22Rv1 (cell line): ENCODE results near the gene MTCL1.
"Not testable (repeated sequence)": the region's sequence is repeated elsewhere in the genome, so short reads cannot be mapped to it uniquely, and the experiment has no call there.

ENCODE experiments used
- H3K27ac ChIP-seq: fragments of 450-650 bp; 2 replicates; pipeline ENCODE4 v1.5.1; 2017
- CTCF ChIP-seq: fragments of 450-650 bp; IDR thresholded peaks from 2 replicates; pipeline ENCODE4 v1.5.1; 2017; ENCODE audit warnings: mild to moderate bottlenecking
- ZFX ChIP-seq: fragments of 450-650 bp; IDR thresholded peaks from 2 replicates; pipeline ENCODE4 v1.6.1; 2017; ENCODE audit warnings: antibody characterized with exemption, borderline replicate concordance

Gene MTCL1

DNA sequence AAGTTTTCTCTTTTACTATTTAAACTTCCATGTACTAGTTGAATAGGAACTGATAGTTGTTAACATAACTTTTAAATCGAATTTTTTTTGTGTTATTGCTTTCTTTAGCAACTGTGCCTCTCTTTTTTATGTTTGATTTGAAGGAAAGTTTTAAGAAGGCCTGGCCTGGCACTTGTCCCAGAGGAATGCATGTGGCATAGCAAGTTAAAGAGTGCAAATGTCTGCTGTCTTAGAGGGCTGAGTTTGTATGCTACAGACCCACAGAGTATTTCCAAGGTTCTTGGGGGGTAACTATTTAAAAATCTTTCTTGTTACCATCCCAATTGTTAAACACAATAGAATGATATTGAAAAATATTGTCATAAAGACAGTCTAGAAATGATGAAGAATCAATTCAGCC is 47.0 kb downstream of the MTCL1 start:
- TF ChIP-seq CTCF (no peak), ZFX (no peak)
- no peak overlapping the region for H3K27ac ChIP-seq

DNA sequence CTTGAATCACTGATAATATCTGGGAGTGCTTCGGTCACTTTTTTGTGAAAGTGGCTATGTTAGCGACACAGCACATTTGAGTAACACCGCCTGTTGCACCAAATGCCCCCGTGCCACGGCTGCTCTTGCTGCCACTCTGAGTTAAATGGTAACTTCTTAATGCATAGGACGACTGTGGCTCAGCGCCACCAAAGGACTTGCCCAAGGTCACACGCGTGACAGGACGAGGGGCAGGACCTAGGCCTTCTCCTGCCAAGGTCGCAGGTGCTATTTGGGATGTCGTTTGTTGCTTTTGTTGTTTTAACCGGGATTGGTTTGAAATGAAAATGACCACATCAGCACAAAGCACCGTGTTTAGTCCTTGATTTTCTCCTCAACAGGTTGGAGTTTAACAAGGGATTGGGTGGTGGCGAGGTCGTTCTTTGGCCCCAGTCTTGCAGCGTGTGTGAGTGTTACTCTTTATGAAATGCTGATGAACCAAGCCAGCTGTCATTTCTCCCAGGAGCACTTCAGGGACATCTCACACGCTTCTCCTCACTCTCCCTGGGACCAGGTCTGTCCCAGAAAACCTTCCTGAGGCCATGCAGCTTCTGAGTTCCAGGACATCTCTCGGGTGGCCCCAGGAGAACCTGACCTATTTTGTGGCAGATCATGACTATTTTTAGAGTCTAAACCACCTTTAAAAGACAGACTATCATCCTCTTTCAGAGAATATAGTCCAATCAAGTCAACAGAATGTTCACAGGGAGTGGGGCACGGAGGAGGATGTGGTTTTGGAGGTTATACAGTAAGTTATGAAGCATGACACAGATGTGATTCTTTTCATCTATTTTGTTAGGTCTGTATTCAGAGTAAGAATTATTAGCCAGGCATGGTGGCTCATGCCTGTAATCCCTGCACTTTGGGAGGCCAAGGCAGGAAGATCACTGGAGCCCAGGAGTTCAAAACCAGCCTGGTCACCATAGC is 49.9 kb downstream of the MTCL1 start:
- no peak for TF ChIP-seq CTCF
- no peak for TF ChIP-seq ZFX
- no peak overlapping the region for H3K27ac ChIP-seq

DNA sequence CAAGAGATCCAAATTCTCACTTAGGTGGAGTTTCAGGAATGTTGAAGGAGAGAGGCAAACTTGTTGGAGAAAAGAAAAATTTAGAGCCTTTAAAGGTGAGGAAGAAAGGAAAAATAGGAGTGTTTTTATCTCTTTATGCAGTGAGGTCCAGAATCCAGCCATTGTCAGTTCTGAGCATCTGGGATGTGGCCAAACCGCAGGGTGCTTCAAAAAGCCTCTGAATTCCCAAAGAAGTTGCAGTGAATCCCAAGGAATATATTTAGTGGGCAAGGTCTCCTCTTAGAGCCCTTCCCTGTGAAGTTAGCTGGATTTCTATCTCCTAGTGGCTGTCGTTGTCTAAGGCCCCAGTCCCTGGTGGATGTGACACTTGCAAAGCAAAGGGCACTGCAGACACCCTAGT is 51.2 kb downstream of the MTCL1 start:
- H3K27ac ChIP-seq: no peak overlapping the region

GRCh38 chr18:8757396-8757997 is 52.1 kb downstream of the MTCL1 start:
- no peak overlapping the region for H3K27ac ChIP-seq
- TF ChIP-seq ZFX: no peak
- TF ChIP-seq CTCF: no peak

More for the DNA sequence above, 51.2 kb downstream of the MTCL1 start:
- no peak for TF ChIP-seq ZFX
- TF ChIP-seq CTCF: no peak

- TF ChIP-seq CTCF: no peak
- no peak for TF ChIP-seq ZFX
- H3K27ac ChIP-seq: no peak overlapping the region
These were observed 53.1 kb downstream of the MTCL1 start for GRCh38 chr18:8758466-8758865.

DNA sequence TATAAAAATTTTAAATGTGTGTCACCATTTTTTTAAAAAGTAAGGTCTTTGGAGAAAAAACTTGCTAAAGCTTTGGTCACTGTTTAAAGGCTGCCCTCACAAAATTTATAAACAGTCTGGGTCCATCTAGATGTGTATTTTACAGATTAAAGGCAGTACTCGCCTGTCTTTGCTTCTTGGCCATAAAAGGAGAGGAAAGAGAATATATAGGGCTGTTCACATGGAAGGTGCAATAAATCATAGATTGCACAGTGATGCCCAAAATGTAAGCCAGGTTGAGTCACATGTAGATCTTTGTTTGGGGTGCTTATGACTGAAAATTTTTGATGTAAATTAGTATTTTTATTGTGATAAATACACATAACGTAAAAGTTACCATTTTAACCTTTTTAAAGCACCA is 55.6 kb downstream of the MTCL1 start:
- H3K27ac ChIP-seq: no peak overlapping the region
- no peak for TF ChIP-seq ZFX
- no peak for TF ChIP-seq CTCF

DNA sequence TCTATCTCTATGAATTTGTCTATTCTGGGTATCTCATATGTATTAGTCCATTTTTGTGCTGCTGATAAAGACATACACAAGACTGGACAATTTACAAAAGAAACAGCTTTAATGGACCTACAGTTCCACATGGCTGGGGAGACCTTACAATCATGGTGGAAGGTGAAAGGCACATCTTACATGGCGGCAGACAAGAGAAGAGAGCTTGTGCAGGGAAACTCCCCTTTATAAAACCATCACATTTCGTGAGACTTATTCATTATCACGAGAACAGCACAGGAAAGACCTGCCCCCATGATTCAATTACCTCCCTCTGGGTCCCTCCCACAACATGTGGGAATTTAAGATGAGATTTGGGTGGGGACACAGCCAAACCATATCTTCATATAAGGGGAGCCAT is 56.2 kb downstream of the MTCL1 start:
- H3K27ac ChIP-seq: not testable (repeated sequence)
